Measurements from ENCODE around the gene UBA6.
A peak's percentile ranks its signal among the peaks of the same experiment; 100 is the strongest.

Gene UBA6

DNA sequence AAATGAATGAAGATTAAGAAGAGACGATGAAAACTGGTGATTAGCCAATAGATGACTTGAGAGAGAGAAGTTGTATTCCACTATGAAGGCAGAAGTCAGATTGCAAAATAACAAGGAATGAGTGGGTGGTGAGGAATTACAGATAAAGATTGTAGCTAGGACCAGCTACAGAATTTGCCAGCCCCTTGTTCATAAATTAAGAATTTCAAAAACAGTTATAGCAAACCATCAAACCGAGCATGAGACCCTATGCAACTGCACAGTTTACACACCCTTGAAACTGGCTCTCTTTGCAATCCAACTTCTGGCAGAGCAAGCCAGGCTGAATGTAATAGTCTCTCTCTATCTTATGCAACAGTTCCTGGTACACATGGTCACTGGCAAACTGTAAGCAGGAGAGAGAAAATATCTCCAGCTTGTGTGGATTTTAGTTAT lies 107.2 kb downstream of the UBA6 start:
- Histone ChIP-seq H3K27me3 (no peaks in the 10 kb centered on the region), H3K27ac (no peak overlapping the region), H3K4me3 (no peak overlapping the region), H3K4me1 (no peaks in the 10 kb centered on the region), H3K9ac (no peak overlapping the region), H3K4me2 (no peak overlapping the region), H3K36me3 (no peaks in the 10 kb centered on the region), H3K9me3 (no peaks in the 10 kb centered on the region), H4K20me1 (no peaks in the 10 kb centered on the region)
- no peak for TF ChIP-seq Cebpa-rat (IDR thresholded peaks at IDR 0.05)

DNA sequence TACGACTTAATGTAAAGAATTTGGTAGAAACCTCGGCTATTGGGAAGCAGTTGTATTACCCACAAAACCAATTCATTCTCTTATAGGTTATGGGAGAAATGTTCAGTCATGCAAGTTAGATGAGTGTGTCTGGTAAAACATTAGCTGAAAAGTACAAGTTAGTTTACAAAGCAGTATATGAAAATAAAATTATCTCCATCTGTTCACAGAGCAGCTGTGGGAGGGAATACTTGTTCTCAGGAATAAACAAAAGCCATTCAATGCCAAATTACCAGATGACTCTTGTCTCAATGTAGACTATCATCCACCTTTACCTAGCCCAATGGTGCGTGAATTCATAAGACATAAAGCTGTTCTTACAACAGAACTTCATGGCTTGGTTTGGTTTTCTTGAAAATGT lies 113.8 kb downstream of the UBA6 start:
- TF ChIP-seq Cebpa-rat (IDR thresholded peaks at IDR 0.05): no peak
- peaks cover 4% of the 10 kb centered on the region for H3K4me1 ChIP-seq

DNA sequence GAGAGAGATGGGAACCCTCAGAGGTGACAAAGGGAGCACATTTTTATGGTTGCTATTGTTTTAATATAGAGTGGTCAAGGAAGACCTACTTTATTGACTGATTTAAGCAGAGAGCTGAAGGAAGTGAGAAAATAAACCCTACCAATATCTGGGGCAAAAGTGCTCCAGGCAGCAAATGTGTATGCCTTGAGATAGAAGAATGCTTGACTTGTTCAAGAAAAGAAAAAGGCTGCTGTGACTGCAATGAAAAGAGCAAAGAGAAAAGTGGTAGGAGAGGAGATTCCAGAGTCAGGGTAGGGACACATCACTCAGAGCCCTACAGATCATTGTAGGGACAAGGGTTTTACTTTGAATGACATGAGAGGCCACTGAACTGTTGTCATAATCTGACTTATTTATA lies 116.5 kb downstream of the UBA6 start:
- H4K20me1 ChIP-seq: no peaks in the 10 kb centered on the region
- H3K4me1 ChIP-seq: peaks cover 22% of the 10 kb centered on the region
- H3K9ac ChIP-seq: no peak overlapping the region
- H3K36me3 ChIP-seq: no peaks in the 10 kb centered on the region
- TF ChIP-seq Cebpa-rat (IDR thresholded peaks at IDR 0.05): no peak
- no peaks in the 10 kb centered on the region for H3K27me3 ChIP-seq
- H3K4me2 ChIP-seq: no peak overlapping the region
- no peak overlapping the region for H3K27ac ChIP-seq
- no peak overlapping the region for H3K4me3 ChIP-seq
- H3K9me3 ChIP-seq: no peaks in the 10 kb centered on the region

More for the DNA sequence above, 113.8 kb downstream of the UBA6 start:
- H3K4me2 ChIP-seq: no peak overlapping the region
- H3K27ac ChIP-seq: no peak overlapping the region
- H3K9me3 ChIP-seq: no peaks in the 10 kb centered on the region
- no peaks in the 10 kb centered on the region for H3K36me3 ChIP-seq
- H3K9ac ChIP-seq: no peak overlapping the region
- no peaks in the 10 kb centered on the region for H4K20me1 ChIP-seq
- no peaks in the 10 kb centered on the region for H3K27me3 ChIP-seq
- no peak overlapping the region for H3K4me3 ChIP-seq

DNA sequence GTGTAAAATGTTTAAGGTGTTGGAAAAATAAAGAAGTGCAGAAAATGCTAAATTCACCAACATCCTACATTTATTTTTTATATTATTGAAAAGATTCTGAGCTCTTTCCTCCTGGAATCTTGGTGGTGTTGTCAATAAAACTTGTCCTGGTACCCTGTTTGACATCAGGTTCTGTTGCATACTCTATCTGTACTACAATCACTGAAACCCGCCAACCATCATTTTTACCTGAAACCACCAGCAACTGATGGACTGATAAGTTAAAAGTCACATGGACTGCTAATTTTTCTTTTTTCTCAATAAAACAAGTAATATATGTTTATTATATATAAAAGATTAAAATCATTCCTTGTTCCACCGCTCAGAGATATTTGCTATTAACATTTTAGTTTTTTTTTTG lies 119.0 kb downstream of the UBA6 start:
- no peaks in the 10 kb centered on the region for H3K36me3 ChIP-seq
- H3K9me3 ChIP-seq: no peaks in the 10 kb centered on the region
- H4K20me1 ChIP-seq: no peaks in the 10 kb centered on the region
- H3K27me3 ChIP-seq: no peaks in the 10 kb centered on the region
- peak overlapping the region; percentile 82 for H3K4me2 ChIP-seq
- H3K9ac ChIP-seq: no peak overlapping the region
- H3K4me1 ChIP-seq: peaks cover 31% of the 10 kb centered on the region
- TF ChIP-seq Cebpa-rat (IDR thresholded peaks at IDR 0.05): no peak
- no peak overlapping the region for H3K4me3 ChIP-seq
- H3K27ac ChIP-seq: no peak overlapping the region

DNA sequence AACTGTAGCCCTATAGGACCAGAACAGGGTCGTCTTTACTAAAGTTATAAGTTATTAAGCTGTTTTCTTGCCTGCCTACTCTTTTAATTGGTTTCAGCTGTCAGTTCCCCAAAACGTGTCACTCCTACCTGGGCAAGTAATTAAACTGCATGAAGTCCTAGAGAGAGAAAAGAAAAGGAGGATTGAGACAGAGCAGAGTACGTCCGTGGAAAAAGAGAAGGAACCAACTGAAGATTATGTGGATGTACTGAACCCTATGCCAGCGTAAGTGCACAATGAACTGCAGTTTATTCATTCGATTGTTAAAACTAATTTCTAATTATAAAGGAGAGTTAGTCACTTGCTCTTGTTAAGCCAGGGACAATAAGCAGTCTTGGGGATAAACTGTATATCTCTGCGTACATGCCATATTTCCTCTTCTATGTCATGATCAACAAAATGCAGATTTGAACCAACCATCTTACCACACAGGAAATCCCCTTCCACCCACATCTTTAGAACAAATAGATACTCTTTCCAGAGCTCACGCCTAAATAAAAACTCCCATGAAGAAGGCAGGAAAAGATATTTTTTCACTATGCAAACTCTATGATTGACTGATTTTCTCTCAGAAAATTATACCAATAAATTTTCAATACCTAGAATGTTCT lies 119.6 kb downstream of the UBA6 start:
- H3K4me1 ChIP-seq: peaks cover 36% of the 10 kb centered on the region
- H3K36me3 ChIP-seq: no peaks in the 10 kb centered on the region
- H3K4me2 ChIP-seq: peak overlapping the region; percentile 82
- no peak overlapping the region for H3K9ac ChIP-seq
- no peaks in the 10 kb centered on the region for H3K9me3 ChIP-seq
- TF ChIP-seq Cebpa-rat (IDR thresholded peaks at IDR 0.05): no peak
- no peaks in the 10 kb centered on the region for H4K20me1 ChIP-seq
- no peaks in the 10 kb centered on the region for H3K27me3 ChIP-seq
- peak overlapping the region; percentile 34; the same call in 1 of the 2 replicates for H3K27ac ChIP-seq
- no peak overlapping the region; the same call in 1 of the 2 replicates for H3K4me3 ChIP-seq

DNA sequence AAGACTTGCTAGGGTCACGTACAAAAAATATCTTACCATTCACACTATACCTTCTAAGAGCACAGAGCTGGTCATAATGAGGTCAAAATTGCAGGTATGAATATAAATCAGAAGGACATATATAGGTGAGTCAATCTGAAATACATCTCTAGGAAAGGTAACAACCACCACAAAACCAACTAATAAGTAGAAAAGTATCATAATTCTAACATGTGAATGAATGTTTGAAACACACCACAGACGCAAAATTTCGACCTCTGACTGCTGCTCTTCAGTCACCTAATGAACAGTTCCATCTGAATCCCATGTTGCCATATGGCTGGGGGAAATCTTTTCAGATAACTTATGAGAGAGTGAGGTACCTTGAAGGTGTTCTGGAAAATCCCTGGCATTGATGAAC lies 120.4 kb downstream of the UBA6 start:
- no peak for TF ChIP-seq Cebpa-rat (IDR thresholded peaks at IDR 0.05)

DNA sequence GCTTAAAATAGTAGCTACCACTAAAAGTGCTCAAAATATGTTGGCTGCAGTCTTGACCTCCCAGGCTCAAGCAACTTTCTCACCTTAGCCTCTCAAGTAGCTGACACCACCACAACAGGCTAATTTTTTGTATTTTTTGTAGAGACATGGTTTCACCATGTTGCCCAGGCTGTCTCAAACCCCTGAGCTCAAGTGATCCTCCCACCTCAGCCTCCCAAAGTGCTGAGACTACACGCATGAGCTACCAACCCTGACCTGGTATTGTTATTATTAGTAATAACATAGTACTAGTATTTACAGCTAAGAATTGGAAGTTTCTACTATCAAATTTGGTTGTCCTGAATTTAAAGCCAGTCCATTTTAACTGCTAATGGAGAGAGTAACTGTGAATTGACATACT lies 124.4 kb downstream of the UBA6 start:
- Histone ChIP-seq H3K4me2 (peak overlapping the region; percentile 44), H3K36me3 (no peaks in the 10 kb centered on the region), H3K27ac (no peak overlapping the region)

More for the DNA sequence above, 120.4 kb downstream of the UBA6 start:
- Histone ChIP-seq H4K20me1 (no peaks in the 10 kb centered on the region), H3K4me3 (no peak overlapping the region), H3K4me2 (peak overlapping the region; percentile 82), H3K36me3 (no peaks in the 10 kb centered on the region), H3K27ac (0 out of 2 replicates have a peak overlapping the region, but pooled peaks have one; percentile 34), H3K9ac (no peak overlapping the region), H3K9me3 (no peaks in the 10 kb centered on the region), H3K4me1 (peaks cover 44% of the 10 kb centered on the region), H3K27me3 (no peaks in the 10 kb centered on the region)

DNA sequence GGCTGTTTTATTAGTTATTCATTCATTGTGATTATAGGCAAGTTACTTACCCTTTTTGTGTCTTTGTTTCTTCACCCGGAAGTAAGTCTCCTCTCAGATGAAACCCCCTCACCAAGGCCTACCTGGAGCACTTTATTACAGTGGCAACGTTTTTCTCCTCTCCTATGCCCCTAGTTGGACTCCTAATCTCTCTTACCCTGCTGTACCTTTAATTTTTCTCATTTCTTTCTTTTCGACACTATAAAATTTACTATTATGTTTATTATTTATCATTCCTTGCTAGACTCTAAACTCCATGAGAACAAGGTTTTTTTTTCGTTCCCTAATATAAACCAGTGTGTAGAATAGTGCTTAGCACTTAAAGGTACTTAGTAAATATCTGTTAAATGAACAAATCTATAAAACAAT lies 124.9 kb downstream of the UBA6 start:
- Histone ChIP-seq H4K20me1 (no peaks in the 10 kb centered on the region), H3K27me3 (no peaks in the 10 kb centered on the region), H3K27ac (no peak overlapping the region), H3K9me3 (no peaks in the 10 kb centered on the region), H3K4me1 (peaks cover 53% of the 10 kb centered on the region), H3K4me2 (peak overlapping the region; percentile 44), H3K9ac (no peak overlapping the region), H3K4me3 (no peak overlapping the region), H3K36me3 (no peaks in the 10 kb centered on the region)
- TF ChIP-seq Cebpa-rat (IDR thresholded peaks at IDR 0.05): no peak

More for the DNA sequence above, 124.4 kb downstream of the UBA6 start:
- Histone ChIP-seq H3K9me3 (no peaks in the 10 kb centered on the region), H4K20me1 (no peaks in the 10 kb centered on the region), H3K27me3 (no peaks in the 10 kb centered on the region), H3K4me1 (peaks cover 57% of the 10 kb centered on the region), H3K9ac (no peak overlapping the region), H3K4me3 (no peak overlapping the region)
- TF ChIP-seq Cebpa-rat (IDR thresholded peaks at IDR 0.05): no peak

DNA sequence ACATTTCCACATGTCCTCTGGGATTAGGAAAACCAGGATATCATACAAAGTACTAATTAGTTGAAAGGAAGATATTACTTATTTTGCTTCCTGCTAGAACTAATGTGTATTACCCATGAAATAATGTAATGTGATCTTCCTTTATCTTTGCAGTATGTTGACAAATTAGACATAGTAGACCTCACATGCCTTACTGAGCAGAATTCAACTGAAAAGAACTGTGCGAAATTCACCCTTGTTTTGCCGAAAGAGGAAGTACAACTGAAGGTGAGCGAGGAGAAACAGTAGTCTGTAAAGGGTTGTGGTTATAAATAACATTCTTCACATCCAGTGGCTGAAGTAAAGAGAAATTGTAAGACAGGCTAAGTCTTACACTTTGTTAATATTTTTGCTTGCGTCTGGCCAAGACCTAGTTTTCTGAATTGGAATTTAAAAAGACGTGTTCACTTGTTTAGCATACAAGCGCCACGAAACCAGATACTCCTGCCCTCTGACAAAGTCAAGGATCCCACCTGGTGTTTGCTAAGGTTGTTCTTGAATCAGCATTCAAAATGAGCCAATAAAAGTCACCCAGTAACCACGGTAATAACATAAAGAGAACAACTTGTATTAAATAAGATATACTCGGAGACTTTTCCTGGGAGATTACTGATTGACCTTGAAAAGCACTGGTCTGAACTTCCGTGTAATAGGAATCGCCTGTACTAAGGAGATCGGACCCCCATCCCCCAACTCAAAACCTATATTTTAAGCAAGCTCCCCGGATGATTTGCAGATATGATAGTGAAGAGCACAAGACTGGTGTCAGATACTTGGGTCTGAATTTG lies 125.5 kb downstream of the UBA6 start:
- no peak for TF ChIP-seq Cebpa-rat (IDR thresholded peaks at IDR 0.05)
- no peaks in the 10 kb centered on the region for H3K36me3 ChIP-seq
- no peaks in the 10 kb centered on the region for H3K9me3 ChIP-seq
- no peak overlapping the region for H3K27ac ChIP-seq
- no peak overlapping the region for H3K9ac ChIP-seq
- peaks cover 46% of the 10 kb centered on the region for H3K4me1 ChIP-seq
- no peak overlapping the region for H3K4me3 ChIP-seq
- no peaks in the 10 kb centered on the region for H4K20me1 ChIP-seq
- no peaks in the 10 kb centered on the region for H3K27me3 ChIP-seq
- peak overlapping the region; percentile 44 for H3K4me2 ChIP-seq

DNA sequence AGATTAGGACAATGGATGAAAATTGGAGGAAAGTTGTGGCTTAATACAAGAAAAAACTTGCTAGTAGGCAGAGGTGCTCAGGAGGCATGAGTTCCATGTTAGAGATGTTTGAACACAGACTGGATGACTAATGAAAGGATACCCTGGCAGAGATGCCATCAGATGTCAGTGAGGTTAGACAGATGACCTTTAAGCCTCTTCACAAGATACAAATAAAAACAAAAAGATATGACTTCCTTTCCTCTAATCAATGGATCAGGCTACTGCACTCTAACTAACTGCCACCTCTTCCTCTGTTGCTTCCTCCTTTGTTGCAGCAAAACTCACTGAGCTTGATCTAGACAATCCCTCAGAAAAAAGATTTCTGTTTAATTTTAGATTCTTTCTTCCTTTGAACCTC lies 127.8 kb downstream of the UBA6 start:
- Histone ChIP-seq H3K27me3 (no peaks in the 10 kb centered on the region), H3K27ac (peak overlapping the region; percentile 42; the same call in 1 of the 2 replicates), H3K4me1 (peaks cover 45% of the 10 kb centered on the region), H3K4me2 (peak overlapping the region; percentile 30), H4K20me1 (no peaks in the 10 kb centered on the region), H3K36me3 (no peaks in the 10 kb centered on the region), H3K9me3 (no peaks in the 10 kb centered on the region), H3K9ac (no peak overlapping the region), H3K4me3 (no peak overlapping the region)
- TF ChIP-seq Cebpa-rat (IDR thresholded peaks at IDR 0.05): no peak

All from BLaER1 (cell line).